Mucosa of stomach (tissue), 1 donor: ENCODE results near the gene OPRL1.

Experiments
- H3K27me3 ChIP-seq: one replicate; pipeline ENCODE4 v1.7.0; 2013; ENCODE audit warnings: mild to moderate bottlenecking, low read length; ENCODE audit not compliant: control insufficient read depth, insufficient read depth
- H3K36me3 ChIP-seq: one replicate; pipeline ENCODE4 v1.7.0; 2013; ENCODE audit warnings: low read length; ENCODE audit not compliant: control insufficient read depth, insufficient read depth
- H3K4me1 ChIP-seq: one replicate; pipeline ENCODE4 v1.7.0; 2013; ENCODE audit warnings: mild to moderate bottlenecking, low read length; ENCODE audit not compliant: control insufficient read depth, insufficient read depth
- H3K4me3 ChIP-seq: one replicate; pipeline ENCODE4 v1.7.0; 2013; ENCODE audit warnings: low read length
- H3K9ac ChIP-seq: one replicate; pipeline ENCODE4 v1.7.0; 2013; ENCODE audit warnings: mild to moderate bottlenecking, low read length, moderate library complexity
- H3K9me3 ChIP-seq: one replicate; pipeline ENCODE4 v1.7.0; 2013; ENCODE audit warnings: mild to moderate bottlenecking, low read length, moderate library complexity; ENCODE audit not compliant: control insufficient read depth
- donor health status: Pancreatic carcinoma.

Gene OPRL1

DNA sequence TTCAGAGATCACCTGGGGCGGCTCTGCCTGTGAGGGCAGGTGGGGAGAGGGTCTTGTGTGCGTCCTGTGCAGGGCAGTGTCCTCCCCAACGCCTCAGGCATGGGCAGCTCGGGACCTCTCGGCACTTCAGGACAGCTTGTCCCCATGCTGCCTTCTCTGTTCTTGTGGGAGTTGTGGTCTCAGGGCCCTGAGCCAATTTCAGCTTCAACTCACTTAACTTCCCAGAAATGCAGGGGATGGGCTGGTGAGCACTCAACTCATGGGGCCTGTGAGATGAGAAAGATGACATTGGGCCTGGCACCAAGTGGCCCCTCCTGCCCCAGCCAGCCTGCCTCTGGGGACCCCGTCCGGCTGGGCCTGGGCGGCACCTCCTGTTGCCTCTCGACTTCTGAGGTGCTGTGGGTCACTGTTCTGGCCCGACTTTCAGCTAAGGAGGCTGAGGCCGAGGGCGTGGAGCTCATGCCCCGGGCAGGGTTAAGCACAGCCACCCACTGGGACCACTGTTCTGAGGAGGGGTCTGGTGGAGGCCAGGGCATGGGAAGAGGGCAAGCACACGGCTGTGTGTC lies 7.3 kb upstream of the OPRL1 start:
- no peaks in the 10 kb centered on the region for H3K36me3 ChIP-seq
- H3K4me3 ChIP-seq = no peak overlapping the region
- no peak overlapping the region for H3K9ac ChIP-seq
- H3K27me3 ChIP-seq = no peaks in the 10 kb centered on the region
- H3K9me3 ChIP-seq = no peaks in the 10 kb centered on the region
- H3K4me1 ChIP-seq = no peaks in the 10 kb centered on the region

- Histone ChIP-seq H3K9ac (no peak overlapping the region), H3K36me3 (no peaks in the 10 kb centered on the region)
Observed at GRCh38 chr20:64073476-64074183, 6.3 kb upstream of the OPRL1 start.

GRCh38 chr20:64074184-64074789 lies 5.6 kb upstream of the OPRL1 start:
- H3K4me3 ChIP-seq = no peak overlapping the region
- peaks cover 8% of the 10 kb centered on the region for H3K27me3 ChIP-seq
- H3K9ac ChIP-seq = no peak overlapping the region
- no peaks in the 10 kb centered on the region for H3K36me3 ChIP-seq
- no peaks in the 10 kb centered on the region for H3K9me3 ChIP-seq
- peaks cover 12% of the 10 kb centered on the region for H3K4me1 ChIP-seq

More at GRCh38 chr20:64073476-64074183, 6.3 kb upstream of the OPRL1 start:
- Histone ChIP-seq H3K4me1 (peaks cover 6% of the 10 kb centered on the region), H3K27me3 (peaks cover 3% of the 10 kb centered on the region), H3K4me3 (no peak overlapping the region), H3K9me3 (no peaks in the 10 kb centered on the region)

- Histone ChIP-seq H3K9me3 (no peaks in the 10 kb centered on the region), H3K4me3 (no peak overlapping the region), H3K9ac (no peak overlapping the region), H3K36me3 (no peaks in the 10 kb centered on the region), H3K27me3 (peaks cover 8% of the 10 kb centered on the region), H3K4me1 (peaks cover 14% of the 10 kb centered on the region)
Observed at GRCh38 chr20:64074963-64075362, 4.9 kb upstream of the OPRL1 start.

DNA sequence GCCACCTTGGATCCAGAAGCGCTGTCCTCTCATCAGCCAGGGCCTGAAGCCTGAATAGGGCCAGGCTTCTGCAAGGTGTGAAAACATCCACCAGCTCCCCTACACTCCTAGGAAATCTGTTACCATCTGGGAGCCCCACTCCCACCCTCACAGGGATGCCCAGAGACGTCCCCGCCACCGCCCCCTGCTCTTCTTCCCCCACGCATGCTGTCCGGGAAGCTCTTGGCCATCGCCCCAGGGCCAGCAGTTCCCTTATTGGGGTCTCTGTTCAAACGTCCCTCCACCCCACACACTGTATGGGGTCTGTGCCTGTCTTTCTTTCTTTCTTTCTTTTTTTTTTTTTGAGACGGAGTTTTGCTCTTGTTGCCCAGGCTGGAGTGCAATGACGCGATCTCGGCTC lies 4.3 kb upstream of the OPRL1 start:
- peaks cover 14% of the 10 kb centered on the region for H3K4me1 ChIP-seq
- H3K36me3 ChIP-seq = no peaks in the 10 kb centered on the region
- H3K27me3 ChIP-seq = peaks cover 8% of the 10 kb centered on the region
- H3K4me3 ChIP-seq = no peak overlapping the region
- no peak overlapping the region for H3K9ac ChIP-seq
- no peaks in the 10 kb centered on the region for H3K9me3 ChIP-seq

- Histone ChIP-seq H3K9me3 (no peaks in the 10 kb centered on the region), H3K36me3 (no peaks in the 10 kb centered on the region), H3K27me3 (peaks cover 12% of the 10 kb centered on the region), H3K9ac (no peak overlapping the region), H3K4me3 (no peak overlapping the region), H3K4me1 (peaks cover 14% of the 10 kb centered on the region)
Observed at GRCh38 chr20:64076061-64076997, 3.6 kb upstream of the OPRL1 start.

- Histone ChIP-seq H3K9ac (no peak overlapping the region), H3K4me3 (no peak overlapping the region), H3K27me3 (peaks cover 19% of the 10 kb centered on the region), H3K9me3 (no peaks in the 10 kb centered on the region), H3K36me3 (no peaks in the 10 kb centered on the region), H3K4me1 (peaks cover 14% of the 10 kb centered on the region)
Observed at GRCh38 chr20:64077094-64077493, 2.8 kb upstream of the OPRL1 start.

DNA sequence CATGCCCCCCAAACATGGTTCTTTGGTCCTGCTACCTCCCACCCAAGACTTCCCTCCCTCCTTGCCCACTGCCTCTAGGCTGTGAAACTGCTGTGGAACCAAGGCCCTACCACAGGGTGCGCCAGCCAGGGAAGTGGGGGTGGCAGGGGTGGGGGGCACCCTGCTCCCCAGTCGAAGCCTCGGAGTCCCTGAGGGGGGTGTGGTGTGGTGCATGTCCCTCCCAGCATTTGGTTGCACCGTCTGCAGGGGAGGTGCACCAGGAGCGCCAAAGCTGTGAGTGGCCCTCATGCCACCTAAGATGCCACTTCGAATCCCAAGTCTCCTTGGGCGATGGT lies 2.4 kb upstream of the OPRL1 start:
- Histone ChIP-seq H3K36me3 (no peaks in the 10 kb centered on the region), H3K4me1 (peaks cover 14% of the 10 kb centered on the region), H3K9me3 (no peaks in the 10 kb centered on the region), H3K9ac (peak overlapping the region; percentile 3), H3K4me3 (no peak overlapping the region), H3K27me3 (peaks cover 23% of the 10 kb centered on the region)

DNA sequence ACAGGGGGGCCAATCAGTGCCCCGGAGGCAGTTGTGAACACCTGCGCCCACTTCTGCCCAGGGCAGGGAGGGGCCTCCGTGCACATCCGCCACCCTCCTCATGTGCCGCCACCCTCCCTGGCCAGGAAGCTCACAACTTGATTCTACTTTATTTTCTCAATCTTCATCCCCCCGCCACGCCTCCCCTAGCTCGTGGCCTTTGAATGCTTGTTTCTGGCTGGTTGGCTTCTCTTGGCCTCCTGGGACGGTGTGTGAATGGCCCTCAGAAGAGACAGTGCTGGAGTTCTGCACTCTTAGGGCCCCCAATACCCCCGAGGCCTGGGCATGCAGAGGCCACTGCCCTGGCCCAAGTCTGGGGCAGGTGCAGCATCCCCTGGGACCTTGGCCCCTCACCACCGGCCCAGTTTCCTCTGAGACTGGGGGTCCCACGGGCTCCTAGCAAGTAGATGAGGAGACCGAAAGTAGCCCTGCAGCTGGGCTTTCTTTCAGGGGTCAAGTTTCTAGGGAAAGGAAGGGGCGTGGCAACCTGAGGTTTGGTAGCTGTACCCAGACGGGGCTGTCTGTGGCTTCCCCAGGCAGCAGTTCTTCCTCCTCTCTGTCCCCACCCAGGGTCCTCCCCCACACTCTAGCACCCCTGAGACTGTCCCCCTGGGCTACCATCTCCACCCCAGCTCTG lies 1.9 kb upstream of the OPRL1 start:
- Histone ChIP-seq H3K36me3 (no peaks in the 10 kb centered on the region), H3K9ac (peak overlapping the region; percentile 61), H3K4me1 (peaks cover 14% of the 10 kb centered on the region), H3K9me3 (no peaks in the 10 kb centered on the region), H3K4me3 (no peak overlapping the region), H3K27me3 (peaks cover 28% of the 10 kb centered on the region)

DNA sequence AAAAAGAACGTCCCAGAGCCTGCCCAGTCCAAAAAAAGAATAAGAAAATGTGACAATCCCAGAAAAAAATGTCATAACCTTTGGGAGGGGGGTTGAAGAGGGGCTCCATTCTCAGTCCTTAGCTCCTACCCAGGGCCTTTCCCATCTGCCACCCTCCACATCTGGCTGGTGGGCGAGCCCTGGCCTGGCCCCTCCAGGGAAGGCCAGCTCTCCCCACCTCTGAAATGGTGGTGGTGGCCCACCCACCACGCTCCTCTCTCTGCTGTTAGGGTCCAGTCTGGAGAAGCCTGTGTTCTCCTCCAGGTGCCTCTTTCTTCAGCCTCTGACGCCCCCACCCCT lies 979 bp upstream of the OPRL1 start:
- Histone ChIP-seq H3K4me3 (no peak overlapping the region), H3K36me3 (no peaks in the 10 kb centered on the region), H3K9me3 (no peaks in the 10 kb centered on the region), H3K9ac (peak overlapping the region; percentile 61), H3K27me3 (peaks cover 34% of the 10 kb centered on the region), H3K4me1 (peaks cover 14% of the 10 kb centered on the region)

DNA sequence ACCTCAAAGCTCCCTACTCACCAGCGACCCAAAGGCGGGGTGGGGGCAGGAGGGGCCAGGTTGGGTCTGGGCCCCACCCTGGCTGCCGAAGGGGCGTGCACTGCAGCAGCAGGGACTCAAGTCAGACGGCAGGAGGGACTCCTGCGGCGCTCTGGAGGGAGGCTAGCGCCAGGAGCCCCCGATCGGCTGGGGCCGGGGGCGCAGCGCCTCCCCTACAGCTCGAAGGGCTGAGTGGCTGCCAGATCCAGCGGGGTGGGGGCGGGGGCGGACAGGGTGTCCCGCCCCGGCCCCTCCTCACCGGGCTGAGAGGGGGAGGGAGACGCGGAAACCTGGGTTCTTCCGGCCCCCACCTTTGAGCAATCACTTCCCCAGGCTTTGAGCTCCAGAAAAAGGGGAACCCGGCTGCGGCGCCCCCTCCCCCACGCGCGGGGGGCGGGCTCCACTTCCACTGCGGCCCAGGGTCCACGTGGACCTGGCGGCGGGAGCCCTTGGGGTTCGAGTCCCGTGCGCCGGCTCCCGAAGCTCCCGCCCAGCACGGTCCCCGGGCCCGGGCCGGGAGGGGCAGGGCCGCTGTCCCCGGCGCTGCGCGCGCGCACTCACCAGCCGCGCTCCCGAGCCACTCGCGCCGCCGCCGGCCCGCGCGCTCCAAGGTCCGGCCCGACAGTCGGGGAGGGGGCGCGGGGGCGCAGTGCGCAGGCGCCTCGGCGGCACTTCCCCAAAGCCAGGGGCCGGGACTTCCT lies 439 bp upstream of the OPRL1 start, which contains the start of gene RGS19:
Gene RGS19 (minus strand): TSS at position 246 of the 740 bp plus-strand sequence. CDS start 2,632 bp downstream, outside the sequence.
- Histone ChIP-seq H3K4me3 (peak within 1 kb of the TSS; percentile 31), H3K27me3 (peaks cover 40% of the 10 kb centered on the region), H3K9me3 (no peaks in the 10 kb centered on the region), H3K4me1 (peaks cover 18% of the 10 kb centered on the region), H3K36me3 (no peaks in the 10 kb centered on the region), H3K9ac (peak within 1 kb of the TSS; percentile 61)
